Inferior parietal cortex (tissue), 1 donor: ENCODE results near the gene CSNK1G3.

ENCODE experiments used
- DNase-seq: peaks from one replicate; pipeline ENCODE4 v3.0.0-alpha.2; 2016; ENCODE audit errors: extremely low spot score

CSNK1G3 gene

DNA sequence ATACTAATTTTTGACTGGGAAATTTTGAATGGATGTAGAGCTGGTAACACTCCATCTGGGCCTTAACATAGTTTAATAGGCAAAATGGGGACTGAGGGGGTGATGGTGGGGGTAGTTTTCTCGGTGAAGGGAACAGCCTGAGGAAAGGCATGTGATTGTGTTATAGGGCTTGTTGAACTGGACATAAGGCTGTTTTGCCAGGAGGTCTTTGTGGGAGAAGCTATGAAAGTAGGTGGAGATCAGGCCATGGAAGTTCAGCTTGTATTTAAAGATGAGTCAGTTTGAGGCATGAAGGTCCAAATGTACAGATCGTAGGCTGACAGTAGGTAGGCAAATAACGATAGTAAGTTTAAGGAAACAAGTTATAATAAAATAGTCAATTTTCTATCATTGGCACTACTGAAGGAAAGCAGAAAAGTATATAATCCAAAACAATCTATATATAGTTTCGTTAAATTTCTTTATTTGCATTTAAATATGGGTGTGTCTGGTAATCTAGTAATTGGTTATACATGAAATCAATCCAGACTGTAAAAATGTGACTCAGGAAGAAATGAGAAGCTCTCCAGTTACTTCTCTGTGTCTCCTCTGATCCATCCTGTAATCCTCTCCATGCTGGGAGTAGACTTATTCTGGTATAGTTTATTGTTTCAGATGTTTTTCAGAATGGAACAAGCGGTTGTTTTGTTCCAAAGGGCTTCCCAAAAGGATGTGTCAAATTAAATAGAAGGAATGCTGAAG lies 2.8 kb downstream of the CSNK1G3 start:
- no peak for DNase-seq

DNA sequence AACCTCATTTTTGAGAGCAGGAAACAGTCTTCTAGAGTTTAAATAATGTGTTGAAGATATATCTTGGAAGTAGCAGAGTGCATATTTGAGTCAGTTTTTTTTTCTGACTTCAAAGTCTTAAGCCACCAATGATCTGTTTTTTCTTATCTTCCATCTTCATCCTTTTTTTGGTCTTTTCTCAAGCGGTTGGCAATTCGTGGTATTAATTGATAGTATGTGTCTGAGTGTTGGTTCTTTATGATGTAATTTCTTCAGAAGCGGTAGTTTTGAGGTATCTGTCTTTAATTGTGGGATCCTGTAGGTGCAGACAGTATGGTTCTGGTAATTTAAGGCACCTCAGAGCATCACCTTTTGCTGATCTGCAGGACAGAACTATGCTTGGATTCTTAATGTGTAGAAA lies 3.9 kb downstream of the CSNK1G3 start:
- no peak for DNase-seq

DNA sequence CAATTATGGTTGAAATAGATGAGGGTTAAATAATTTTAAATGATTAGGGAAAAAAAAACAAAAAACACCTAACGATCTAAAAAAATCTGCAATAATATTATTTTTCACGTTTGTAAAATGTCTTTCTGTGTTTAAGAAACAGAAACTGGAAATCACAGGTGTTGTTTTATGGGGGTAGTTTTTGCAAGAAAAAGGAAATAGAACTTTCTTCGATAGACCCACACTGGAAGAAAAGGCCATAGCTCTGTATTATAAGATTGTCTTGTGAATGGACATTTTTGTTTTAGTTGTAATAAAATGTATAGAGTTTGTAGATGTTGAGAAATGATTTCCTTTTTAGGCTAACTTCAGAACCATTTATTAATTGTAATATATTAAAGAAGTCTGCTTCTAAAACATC lies 5.5 kb downstream of the CSNK1G3 start:
- DNase-seq, result no peak

DNA sequence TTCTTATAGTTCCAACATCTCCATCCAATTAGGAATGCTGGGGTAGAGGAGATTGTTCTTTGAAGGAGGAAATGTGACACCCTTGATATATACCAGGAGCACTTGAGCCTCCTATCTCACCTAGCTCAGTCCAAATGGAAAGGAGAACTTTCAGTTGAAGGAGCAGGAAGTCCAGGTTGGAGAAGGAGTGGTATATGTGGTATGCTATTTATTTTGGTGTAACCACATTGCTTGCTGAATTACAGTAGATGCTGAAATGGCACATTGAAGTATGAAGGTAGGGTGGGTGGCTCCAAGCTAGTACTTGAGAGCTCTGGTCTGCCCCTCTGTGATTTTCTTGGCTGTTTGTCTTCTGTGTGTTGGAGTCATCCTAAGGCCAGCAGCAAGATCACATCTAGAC lies 6.1 kb downstream of the CSNK1G3 start:
- no peak for DNase-seq

DNA sequence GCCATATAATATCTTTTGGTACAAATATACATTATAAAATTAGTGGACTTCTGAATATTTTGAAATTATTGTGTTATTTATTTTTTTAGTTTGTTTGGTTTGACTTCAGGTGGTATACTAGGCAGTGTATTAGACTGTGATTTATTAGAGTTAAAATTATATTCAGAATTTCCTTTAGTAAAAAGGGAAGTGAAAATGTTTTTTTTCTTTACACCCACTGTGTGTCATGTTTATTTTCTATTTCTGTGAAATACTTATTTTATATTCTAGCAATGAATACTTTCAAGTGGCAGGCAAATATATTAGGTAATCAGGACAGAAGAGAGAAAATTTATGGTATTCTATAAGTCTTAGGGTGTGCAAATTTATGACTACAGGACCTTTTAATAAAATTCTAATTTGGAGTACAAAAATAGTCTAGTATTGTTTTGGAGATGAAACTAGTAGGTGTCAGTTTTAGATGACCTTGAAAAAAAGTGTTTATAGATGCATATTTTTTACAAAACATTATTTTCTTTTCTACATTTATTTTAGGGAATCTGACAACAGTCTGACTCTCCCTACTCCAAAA lies 8.8 kb downstream of the CSNK1G3 start:
- no peak for DNase-seq

DNA sequence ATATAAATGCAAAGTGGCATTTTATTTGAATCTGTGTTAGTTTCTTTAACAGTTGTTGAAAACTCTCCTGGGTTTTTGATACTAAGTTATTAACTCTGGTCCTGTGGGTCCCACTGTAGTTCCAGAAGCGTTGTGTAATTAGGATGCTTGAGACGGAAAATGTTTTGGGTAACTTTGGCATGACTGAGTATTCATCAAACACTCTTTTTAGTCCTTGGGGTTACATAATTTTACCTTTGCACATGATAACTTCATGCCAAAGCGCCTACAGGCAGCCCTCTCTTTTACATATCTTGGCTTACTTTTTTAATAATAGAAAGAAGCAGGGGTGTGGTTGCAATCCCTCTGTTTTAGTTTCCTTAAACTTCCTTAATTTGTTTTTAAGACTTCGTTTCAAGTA lies 12.2 kb downstream of the CSNK1G3 start:
- no peak for DNase-seq

DNA sequence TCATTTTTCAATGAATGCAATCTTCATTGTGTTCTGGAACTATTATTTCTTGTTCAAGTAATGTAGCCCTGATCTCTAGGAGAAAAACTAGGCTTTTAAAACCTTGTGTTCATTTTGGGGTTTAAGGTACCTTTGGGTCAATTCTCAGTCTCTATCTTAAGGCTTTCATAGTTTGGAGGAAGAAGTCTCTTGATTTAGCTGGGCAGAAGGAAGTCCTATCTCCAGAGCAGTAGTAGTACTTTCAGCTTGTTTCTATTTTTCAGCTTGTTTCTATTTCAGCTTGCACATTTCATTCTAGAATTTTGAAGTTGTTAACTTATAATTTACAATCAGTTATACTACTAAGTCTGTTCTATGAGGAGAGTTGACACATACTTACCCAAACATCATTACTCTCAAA lies 15.2 kb downstream of the CSNK1G3 start:
- no peak for DNase-seq

DNA sequence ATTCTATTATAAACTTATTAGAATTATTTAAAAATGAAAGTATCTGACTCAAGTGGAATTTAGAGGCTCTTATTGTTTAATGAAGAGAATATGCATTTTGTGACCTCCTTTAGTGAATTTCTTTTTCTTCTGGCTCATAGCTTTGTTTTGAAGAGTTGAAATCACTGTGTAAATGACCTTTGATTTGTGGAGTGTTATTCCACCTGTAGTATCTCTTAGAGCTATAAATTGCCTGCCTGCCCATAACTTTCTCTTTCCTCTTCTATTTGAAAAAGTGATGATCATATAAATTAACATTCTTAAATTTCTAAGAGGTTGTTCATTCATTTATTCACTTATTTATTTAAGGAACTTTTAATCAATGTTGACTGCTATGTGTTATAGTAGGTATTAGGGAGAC lies 16.1 kb downstream of the CSNK1G3 start:
- DNase-seq, result no peak

DNA sequence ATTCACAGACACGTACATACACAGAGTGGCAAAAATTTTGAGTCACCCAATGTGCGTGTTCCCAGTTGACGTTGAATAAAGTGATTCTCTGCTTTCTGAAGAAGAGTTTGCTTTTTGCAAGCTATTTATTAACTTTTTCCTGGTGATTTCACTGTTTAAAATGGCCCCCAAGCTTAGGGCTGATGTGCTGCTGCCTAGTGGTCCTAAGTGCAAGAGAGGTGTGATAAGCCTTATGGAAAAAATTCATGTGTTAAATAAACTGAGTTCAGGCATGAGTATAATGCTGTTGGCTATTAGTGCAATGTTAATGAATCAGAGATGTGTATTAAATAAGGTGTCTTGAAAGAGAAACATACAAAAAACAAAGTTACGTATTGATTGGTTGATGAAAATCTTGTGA lies 16.9 kb downstream of the CSNK1G3 start:
- no peak for DNase-seq

DNA sequence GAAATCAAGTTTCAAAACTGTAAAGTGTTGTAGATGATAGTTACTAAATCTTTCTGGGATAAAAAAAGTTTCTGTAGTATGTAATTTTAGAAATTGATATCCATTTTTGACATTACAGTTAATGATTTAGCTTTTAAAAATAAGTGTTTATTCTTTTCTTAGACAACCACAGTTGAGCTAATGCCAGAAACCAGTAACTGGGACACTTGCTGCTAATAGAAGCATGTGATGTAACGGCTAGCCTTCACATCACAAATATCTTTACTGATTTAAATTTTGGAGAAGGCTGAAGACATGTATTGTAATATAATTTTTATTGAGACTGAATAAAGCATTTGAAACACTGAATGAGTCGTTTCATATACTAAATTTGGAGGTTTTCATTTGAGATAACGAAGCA lies 18.8 kb downstream of the CSNK1G3 start:
- DNase-seq, result no peak

DNA sequence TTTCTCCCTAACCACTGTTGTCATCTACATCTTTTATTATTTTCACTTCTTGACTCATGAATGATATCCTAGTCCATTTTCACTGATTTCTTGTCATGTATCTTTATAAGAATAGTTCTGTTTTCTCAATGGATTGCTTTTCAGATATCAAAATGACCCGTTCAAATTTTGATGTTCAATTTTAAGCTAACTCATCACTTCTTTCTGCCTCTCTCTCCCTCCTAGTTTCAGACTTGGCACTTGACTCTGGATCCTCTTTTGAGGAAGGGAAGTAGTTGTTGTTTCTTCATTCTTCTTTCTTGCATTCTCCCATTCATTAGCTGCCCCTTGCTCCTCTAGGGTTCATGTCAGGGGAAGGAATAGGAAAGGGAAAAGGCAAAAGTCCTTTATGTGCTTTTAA lies 23.7 kb downstream of the CSNK1G3 start:
- DNase-seq, result no peak

DNA sequence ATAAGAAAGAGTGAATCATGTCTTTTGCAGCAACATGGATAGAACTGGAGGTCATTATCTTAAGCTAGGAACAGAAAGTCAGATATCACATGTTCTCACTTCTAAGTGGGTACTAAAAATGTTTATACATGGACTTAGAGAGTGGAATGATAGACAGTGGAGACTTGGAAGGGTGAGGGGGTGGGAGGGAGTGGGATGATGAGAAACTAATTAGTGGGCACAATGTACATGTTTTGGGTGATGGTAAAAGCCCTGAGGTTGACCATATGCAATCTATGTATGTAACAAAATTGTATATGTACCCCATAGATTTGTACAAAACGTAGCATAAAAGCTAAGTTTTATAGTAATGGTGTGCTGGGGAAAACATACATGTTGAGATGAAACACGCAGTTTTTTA lies 25.3 kb downstream of the CSNK1G3 start:
- DNase-seq, result no peak

DNA sequence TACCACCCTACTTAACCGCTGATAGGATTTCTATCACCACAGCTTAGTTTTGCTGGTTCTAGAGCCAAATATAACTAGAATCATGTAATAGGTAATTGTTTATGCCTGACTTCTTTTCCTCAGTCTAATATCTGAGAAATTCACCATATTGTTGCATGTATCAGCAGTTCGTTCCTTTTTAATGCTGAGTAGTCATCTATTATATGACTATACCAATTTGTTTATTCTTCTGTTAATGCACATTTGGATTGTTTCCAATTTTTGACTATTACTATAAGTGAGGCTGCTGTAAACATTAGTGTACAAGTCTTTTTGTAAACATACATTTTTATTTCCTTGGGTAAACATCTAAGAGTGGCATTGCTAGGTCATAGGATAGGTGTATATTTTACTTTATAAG lies 25.9 kb downstream of the CSNK1G3 start:
- DNase-seq, result no peak

DNA sequence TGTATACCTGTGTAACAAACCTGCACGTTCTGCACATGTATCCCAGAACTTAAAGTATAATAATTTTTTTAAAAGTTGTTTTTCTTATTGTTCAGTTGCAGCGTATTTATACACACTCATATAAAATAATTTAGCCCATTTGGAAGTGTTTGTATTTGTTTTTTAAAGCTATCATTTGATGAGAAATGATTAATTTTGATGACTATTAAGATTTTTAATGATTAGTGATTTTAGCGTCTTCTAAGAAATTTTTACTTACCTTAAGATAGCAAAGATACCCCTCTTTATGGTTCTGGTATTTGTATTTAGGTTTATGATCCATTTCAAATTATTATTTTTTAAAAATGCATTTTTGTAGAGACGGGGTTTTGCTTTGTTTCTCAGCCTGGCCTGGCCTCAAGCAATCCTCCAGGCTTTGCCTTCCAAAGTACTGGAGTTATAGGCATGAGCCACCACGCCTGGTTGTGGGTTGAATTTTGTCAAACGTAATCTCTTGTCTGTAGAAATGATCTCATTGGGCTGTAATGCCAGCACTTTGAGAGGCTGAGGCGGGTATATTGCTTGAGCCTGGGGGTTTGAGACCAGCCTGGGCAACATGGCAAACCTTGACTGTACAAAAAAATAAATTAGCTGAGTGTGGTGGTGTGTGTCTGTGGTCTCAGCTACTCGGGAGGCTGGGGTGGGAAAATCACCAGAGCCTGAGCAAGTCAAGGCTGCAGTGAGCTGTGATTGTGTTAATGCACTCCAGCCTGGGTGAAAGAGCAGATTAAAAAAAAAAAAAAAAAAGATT lies 26.9 kb downstream of the CSNK1G3 start:
- no peak for DNase-seq

DNA sequence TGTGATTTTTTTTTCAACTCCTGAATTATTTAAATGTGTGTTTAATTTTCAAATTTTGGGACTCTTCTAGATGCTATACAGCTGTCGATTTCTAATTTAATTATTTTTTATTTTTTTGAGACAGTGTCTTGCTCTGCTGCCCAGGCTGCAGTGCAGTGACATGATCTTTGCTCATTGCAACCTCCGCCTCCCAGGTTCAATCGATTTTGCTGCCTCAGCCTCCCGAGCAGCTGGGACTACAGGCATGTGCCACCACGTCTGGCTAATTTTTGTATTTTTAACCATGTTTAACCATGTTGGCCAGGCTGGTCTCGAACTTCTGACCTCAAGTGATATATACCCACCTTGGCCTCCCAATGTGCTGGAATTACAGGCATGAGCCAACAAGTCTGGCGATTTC lies 28.6 kb downstream of the CSNK1G3 start:
- no peak for DNase-seq

DNA sequence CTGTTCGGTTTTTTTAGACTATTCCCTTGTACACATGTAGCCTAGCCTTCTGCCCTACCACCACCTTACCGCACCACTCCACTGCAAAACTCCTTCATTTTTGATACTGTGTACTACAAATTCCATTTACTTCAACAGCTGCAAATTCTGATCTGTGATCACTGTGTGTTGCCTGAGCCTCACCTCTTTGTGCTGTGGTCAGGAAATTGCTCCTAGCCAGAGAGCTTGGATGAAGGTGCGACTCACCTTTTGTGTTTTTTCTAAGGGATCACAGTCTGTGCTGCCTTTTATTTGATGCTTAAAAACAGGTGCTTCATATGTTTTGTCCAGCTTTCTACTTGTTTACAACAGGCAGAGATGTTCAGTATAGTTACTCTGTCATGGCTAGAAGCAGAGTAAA lies 31.5 kb downstream of the CSNK1G3 start:
- no peak for DNase-seq

DNA sequence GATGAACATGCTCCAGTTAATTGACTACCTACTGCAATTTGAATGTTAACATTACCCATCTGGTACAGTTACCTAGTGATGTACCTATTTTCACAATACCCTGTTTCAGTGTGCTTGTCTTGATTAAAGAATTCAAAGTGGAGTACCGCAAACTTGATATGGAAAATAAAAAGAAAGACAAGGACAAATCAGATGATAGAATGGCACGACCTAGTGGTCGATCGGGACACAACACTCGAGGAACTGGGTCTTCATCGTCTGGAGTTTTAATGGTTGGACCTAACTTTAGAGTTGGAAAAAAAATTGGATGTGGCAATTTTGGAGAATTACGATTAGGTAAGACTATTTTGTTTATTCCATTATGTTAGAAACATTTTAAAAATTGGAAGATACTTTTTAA lies 33.5 kb downstream of the CSNK1G3 start:
- no peak for DNase-seq

DNA sequence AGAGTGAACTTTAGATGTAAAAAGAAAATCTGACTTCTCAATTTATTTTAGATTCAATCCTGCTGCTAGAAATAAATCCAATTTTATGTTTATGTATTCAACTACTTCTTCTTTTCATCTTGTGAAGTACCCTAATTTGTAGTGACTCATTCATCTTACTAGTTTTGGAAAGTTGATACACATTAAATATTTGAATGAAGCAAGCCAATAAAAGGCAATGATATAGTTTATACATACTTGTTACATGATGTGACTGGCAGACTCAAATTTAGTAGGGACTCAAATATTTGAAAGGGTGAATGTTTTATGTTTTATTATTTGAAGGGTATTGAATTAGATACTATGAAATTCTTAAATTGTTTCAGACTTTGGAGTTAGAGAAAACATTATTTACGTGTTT lies 34.7 kb downstream of the CSNK1G3 start:
- DNase-seq, result no peak

DNA sequence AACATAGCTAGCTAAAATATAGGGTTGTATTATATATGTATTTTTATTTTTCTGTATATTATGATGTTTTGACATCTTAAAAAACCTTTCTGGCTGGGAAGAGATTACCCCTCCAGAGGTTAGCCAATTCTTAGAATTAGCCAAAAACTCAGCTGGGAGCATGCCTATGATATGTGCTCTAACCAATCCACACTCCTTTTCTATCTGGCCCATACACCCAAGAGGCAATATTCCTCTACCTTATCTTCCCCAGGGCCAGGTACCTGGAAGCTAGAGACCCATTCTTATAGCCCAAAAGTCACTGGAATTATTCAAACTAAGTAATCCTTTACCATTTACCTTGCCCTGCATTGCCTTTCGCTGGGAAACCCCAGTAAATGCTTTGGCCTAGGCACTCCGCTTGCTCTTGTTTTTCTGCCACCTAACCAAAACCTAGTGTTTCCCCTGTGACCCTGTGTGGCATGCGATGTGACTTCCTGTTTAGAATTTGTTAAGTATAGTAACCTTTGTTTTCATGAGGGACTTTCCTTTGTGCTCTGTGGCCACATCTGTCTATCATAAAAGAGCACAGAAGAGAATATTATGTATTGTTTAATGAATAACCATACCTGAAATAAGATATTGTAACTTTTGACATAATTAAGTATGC lies 37.4 kb downstream of the CSNK1G3 start:
- no peak for DNase-seq

DNA sequence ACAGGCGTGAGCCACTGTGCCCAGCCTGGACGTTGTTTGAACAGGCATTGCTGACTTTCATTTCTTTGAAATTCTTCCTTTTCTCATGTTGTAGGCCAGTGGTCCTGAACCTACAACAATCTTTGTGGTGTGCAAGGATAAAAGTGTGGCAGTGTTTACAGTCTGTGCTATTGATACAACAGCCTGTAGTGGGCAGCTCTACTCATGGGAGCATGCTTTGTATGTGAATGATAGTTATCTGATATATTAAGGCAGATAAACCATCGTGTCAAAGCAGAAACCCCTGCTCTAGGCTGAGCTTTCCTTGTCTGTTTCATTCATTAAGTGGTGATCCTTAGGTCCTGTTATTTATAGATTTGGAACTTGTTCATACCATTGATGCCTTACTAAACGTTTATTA lies 42.6 kb downstream of the CSNK1G3 start:
- no peak for DNase-seq

DNA sequence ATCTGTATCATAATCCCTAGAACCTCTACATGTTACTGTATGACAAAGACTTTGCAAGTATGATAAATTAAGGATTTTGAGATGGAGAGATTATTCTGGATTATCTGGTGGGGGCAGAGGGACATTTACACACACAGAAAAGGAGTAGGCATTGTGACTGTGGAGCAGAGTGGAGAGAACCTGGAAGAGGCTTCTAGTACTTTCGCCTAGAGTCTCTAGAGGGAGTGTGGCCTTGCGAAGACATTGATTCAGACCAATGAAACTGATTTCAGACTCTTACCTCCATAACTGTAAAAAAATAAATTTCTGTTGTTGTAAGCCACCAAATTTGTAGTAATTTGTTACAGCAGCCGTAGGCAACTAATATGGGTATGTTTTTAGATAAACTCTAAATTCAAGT lies 45.9 kb downstream of the CSNK1G3 start:
- no peak for DNase-seq

DNA sequence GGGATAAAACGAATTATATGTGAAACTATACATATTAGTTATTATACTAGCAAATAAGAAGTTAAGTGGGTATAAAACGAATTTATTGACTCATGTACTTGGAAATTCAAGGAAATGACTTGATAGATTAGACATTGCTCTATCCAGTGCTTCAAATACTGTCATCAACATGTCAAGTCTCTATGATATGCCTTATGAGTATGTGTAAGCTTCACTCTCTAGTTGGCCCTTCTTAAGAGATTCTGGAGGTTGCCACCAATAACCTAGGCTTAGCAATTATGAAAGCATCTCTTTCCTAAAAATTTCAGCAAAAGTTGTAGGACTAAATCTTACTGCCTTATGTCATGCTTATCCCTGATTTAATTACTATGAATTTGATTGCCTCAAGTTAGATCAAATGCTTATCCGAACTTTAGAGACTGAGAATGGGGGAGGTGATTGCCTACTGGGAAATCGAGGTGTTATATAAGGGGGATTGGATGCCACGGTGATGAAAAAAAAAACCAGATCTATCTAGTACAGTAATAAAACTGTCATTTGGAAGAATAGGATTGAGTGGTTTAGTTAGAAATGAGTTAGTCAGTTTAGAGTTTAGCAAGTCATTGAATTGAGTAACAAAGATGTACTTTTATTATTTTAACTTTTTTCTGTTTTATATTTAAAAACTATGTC lies 46.9 kb downstream of the CSNK1G3 start:
- DNase-seq, result no peak
